ENCODE results near the gene FKBP15. TPM values are rescaled to one million over a fixed set of nuclear protein-coding genes. Genes with fewer than 3 reads are reported as not detected.
A peak's percentile ranks its signal among the peaks of the same experiment; 100 is the strongest.

The FKBP15 gene
- total RNA-seq, 1 donor from 2014 or later = 24.4 TPM

GRCh38 chr9:113228130-113228665 lies 7.1 kb upstream of the FKBP15 start:
- Histone ChIP-seq H3K9me3 (no peaks in the 10 kb centered on the region), H3K36me3 (no peaks in the 10 kb centered on the region), H3K4me1 (peaks cover 0 to under 1% of the 10 kb centered on the region in 2 donors), H3K27ac (no peak overlapping the region), H3K4me3 (no peak overlapping the region), H3K27me3 (no peaks in the 10 kb centered on the region)
- no peak for DNase-seq (ENCODE audit: low spot score in 2 of 2)
- TF ChIP-seq, protein P1, sequence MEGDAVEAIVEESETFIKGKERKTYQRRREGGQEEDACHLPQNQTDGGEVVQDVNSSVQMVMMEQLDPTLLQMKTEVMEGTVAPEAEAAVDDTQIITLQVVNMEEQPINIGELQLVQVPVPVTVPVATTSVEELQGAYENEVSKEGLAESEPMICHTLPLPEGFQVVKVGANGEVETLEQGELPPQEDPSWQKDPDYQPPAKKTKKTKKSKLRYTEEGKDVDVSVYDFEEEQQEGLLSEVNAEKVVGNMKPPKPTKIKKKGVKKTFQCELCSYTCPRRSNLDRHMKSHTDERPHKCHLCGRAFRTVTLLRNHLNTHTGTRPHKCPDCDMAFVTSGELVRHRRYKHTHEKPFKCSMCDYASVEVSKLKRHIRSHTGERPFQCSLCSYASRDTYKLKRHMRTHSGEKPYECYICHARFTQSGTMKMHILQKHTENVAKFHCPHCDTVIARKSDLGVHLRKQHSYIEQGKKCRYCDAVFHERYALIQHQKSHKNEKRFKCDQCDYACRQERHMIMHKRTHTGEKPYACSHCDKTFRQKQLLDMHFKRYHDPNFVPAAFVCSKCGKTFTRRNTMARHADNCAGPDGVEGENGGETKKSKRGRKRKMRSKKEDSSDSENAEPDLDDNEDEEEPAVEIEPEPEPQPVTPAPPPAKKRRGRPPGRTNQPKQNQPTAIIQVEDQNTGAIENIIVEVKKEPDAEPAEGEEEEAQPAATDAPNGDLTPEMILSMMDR (IDR thresholded peaks at IDR 0.05) = no peak
- intact Hi-C loops (cut with DNase I) = no loop called here

DNA sequence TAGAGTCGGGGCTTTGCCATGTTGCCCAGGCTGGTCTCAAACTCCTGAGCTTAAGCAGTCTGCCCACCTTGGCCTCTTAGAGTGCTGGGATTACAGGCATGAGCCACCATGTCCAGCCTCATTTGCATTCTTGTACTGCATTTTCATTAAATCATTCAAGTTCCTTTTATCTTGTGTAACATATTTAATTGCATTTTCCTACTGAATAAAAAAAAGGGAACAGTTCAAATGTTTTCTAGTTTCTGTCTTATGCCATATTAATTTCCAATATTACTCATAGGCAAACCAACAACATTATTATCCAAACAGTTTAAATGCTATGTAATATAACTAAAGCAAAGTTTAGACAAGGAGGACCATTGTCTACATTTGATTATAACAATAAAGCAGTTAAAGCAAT lies 6.4 kb upstream of the FKBP15 start:
- Histone ChIP-seq H3K36me3 (no peaks in the 10 kb centered on the region), H3K4me3 (no peak overlapping the region), H3K27me3 (no peaks in the 10 kb centered on the region), H3K9me3 (no peaks in the 10 kb centered on the region), H3K27ac (no peak overlapping the region), H3K4me1 (peaks cover 0 to 2% of the 10 kb centered on the region in 2 donors)
- DNase-seq (ENCODE audit: low spot score in 2 of 2) = no peak
- intact Hi-C loops (cut with DNase I) = no loop called here
- TF ChIP-seq, protein P1 (IDR thresholded peaks at IDR 0.05) = no peak

DNA sequence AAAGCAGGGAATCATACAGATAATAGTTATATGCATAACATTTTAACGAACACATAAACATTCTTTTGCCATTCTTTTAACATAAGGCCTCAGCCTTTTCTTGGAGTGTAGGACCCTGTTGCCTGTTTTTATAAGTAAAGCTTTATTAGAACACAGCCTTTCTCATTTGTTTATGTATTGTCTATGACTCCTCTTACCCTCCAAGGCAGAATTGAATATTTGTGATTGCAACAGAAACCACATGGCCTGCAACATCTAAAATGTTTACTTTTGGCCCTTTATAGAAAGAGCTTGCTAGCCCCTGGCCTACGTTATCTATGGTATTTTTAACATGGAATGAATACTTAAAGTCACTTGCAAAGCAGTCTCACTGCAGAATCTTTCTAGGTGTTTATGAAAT lies 2.9 kb upstream of the FKBP15 start:
- Histone ChIP-seq H3K4me3 (no peak overlapping the region), H3K27me3 (no peaks in the 10 kb centered on the region), H3K4me1 (peaks cover 10 to 15% of the 10 kb centered on the region in 2 donors), H3K36me3 (no peaks in the 10 kb centered on the region), H3K27ac (no peak overlapping the region), H3K9me3 (no peaks in the 10 kb centered on the region)
- intact Hi-C loops (cut with DNase I) = loop anchor here (5.0 kb wide), 2 partner anchors 178 to 507 kb away; partner anchors contain the start of genes ALAD and INIP
- no peak for DNase-seq (ENCODE audit: low spot score in 2 of 2)
- TF ChIP-seq, protein P1 (IDR thresholded peaks at IDR 0.05) = no peak

- Histone ChIP-seq H3K27ac (peak overlapping the region in 1 of 2 donors; percentile 81), H3K9me3 (no peaks in the 10 kb centered on the region), H3K36me3 (no peaks in the 10 kb centered on the region), H3K4me1 (peaks cover 10 to 15% of the 10 kb centered on the region in 2 donors), H3K4me3 (peak overlapping the region; percentile 92 to 99), H3K27me3 (no peaks in the 10 kb centered on the region)
- intact Hi-C loops (cut with DNase I) = loop anchor here (5.0 kb wide), 2 partner anchors 180 to 505 kb away; partner anchors contain the start of genes ALAD and INIP
- TF ChIP-seq, protein P1 (IDR thresholded peaks at IDR 0.05) = no peak
- no peak for DNase-seq (ENCODE audit: low spot score in 2 of 2)
These were observed 1.4 kb upstream of the FKBP15 start for GRCh38 chr9:113222482-113222841.

GRCh38 chr9:113221800-113222481 lies 864 bp upstream of the FKBP15 start:
- TF ChIP-seq, protein P1 (IDR thresholded peaks at IDR 0.05) = no peak
- H3K4me1 ChIP-seq = peaks cover 10 to 15% of the 10 kb centered on the region in 2 donors
- no peak for DNase-seq (ENCODE audit: low spot score in 2 of 2)
- H3K4me3 ChIP-seq = peak overlapping the region; percentile 92 to 99
- no peaks in the 10 kb centered on the region for H3K27me3 ChIP-seq
- intact Hi-C loops (cut with DNase I) = loop anchor here (1.0 to 5.0 kb wide), 4 partner anchors 53 to 505 kb away; partner anchors contain the start of genes ALAD, CDC26, INIP and PRPF4
- peak overlapping the region; percentile 79 to 81 for H3K27ac ChIP-seq
- H3K36me3 ChIP-seq = no peaks in the 10 kb centered on the region
- H3K9me3 ChIP-seq = no peaks in the 10 kb centered on the region

Data from ascending aorta (tissue), 2 donors.